ENCODE results near the gene C11orf71.

Gene C11orf71

GRCh38 chr11:114400216-114400914 lies at the start of gene C11orf71, which contains the start of gene RBM7:
TSS of gene C11orf71 (minus strand) at chr11:114400511. CDS start at chr11:114400331, 180 bp downstream.
TSS of gene RBM7 (plus strand) at chr11:114400666. CDS start at chr11:114400672, 6 bp downstream.
- peak; percentile 99 for DNase-seq

GRCh38 chr11:114449845-114450244 lies 49.5 kb upstream of the C11orf71 start:
- no peak for DNase-seq

GRCh38 chr11:114448749-114449482 lies 48.6 kb upstream of the C11orf71 start:
- no peak for DNase-seq

GRCh38 chr11:114447892-114448291 lies 47.6 kb upstream of the C11orf71 start:
- DNase-seq = no peak

GRCh38 chr11:114447444-114447843 lies 47.1 kb upstream of the C11orf71 start:
- no peak for DNase-seq

GRCh38 chr11:114442536-114442935 lies 42.2 kb upstream of the C11orf71 start:
- no peak for DNase-seq

- no peak for DNase-seq
Measured at GRCh38 chr11:114441921-114442320, 41.6 kb upstream of the C11orf71 start.

- DNase-seq = no peak
Measured at GRCh38 chr11:114440971-114441763, 40.9 kb upstream of the C11orf71 start.

GRCh38 chr11:114440121-114440860 lies 40.0 kb upstream of the C11orf71 start:
- no peak for DNase-seq

GRCh38 chr11:114439229-114440120 lies 39.2 kb upstream of the C11orf71 start, which contains the start of gene REXO2:
TSS of gene REXO2 (plus strand) at chr11:114439467. CDS start at chr11:114439529, 62 bp downstream.
- DNase-seq = peak; percentile 91

GRCh38 chr11:114438303-114438702 lies 38.0 kb upstream of the C11orf71 start:
- no peak for DNase-seq

GRCh38 chr11:114433376-114433775 lies 33.1 kb upstream of the C11orf71 start:
- no peak for DNase-seq

GRCh38 chr11:114432893-114433292 lies 32.6 kb upstream of the C11orf71 start:
- no peak for DNase-seq

- no peak for DNase-seq
Measured at GRCh38 chr11:114430290-114430689, 30.0 kb upstream of the C11orf71 start.

GRCh38 chr11:114426280-114426679 lies 26.0 kb upstream of the C11orf71 start:
- DNase-seq = no peak

- DNase-seq = no peak
Measured at GRCh38 chr11:114416441-114416961, 16.2 kb upstream of the C11orf71 start.

GRCh38 chr11:114413958-114414357 lies 13.6 kb upstream of the C11orf71 start:
- no peak for DNase-seq

GRCh38 chr11:114412946-114413345 lies 12.6 kb upstream of the C11orf71 start:
- DNase-seq = no peak

- DNase-seq = no peak
Measured at GRCh38 chr11:114401311-114401710, 1.0 kb upstream of the C11orf71 start.

GRCh38 chr11:114400915-114401223 lies 558 bp upstream of the C11orf71 start:
- no peak for DNase-seq

GRCh38 chr11:114399490-114400215 lies 658 bp downstream of the C11orf71 start:
- DNase-seq = peak; percentile 78
